Stimulated activated CD8-positive, alpha-beta memory T cell treated with anti-CD3 and anti-CD28 coated beads, Interleukin-7, amount 100 ng/mL, for 1 hour (primary cell): ENCODE results near the gene MUC5AC.
"Not testable (repeated sequence)": the region's sequence is repeated elsewhere in the genome, so short reads cannot be mapped to it uniquely, and the experiment has no call there.

ENCODE experiments used
- DNase-seq, 2 donors: peaks; one replicate each; pipeline ENCODE4 v3.0.0-alpha.2; 2020; ENCODE audit warnings: low read depth in 2 of 2

The MUC5AC gene

GRCh38 chr11:1177771-1178090 is 20.0 kb downstream of the MUC5AC start:
- no peak for DNase-seq

GRCh38 chr11:1178201-1178885 is 20.6 kb downstream of the MUC5AC start:
- DNase-seq = no peak

GRCh38 chr11:1178906-1179305 is 21.2 kb downstream of the MUC5AC start:
- no peak for DNase-seq

GRCh38 chr11:1179641-1180040 is 21.9 kb downstream of the MUC5AC start:
- no peak for DNase-seq

- DNase-seq = no peak
These were observed 22.4 kb downstream of the MUC5AC start for GRCh38 chr11:1180171-1180570.

- DNase-seq = no peak
These were observed 23.2 kb downstream of the MUC5AC start for GRCh38 chr11:1180947-1181391.

- no peak for DNase-seq
These were observed 23.7 kb downstream of the MUC5AC start for GRCh38 chr11:1181420-1181819.

- no peak for DNase-seq
These were observed 24.2 kb downstream of the MUC5AC start for GRCh38 chr11:1181853-1182535.

- not testable (repeated sequence) for DNase-seq
These were observed 26.4 kb downstream of the MUC5AC start for GRCh38 chr11:1184139-1184538.

GRCh38 chr11:1188451-1189130 is 30.8 kb downstream of the MUC5AC start:
- DNase-seq = not testable (repeated sequence)

- not testable (repeated sequence) for DNase-seq
These were observed 32.1 kb downstream of the MUC5AC start for GRCh38 chr11:1189816-1190215.

GRCh38 chr11:1191786-1192470 is 34.2 kb downstream of the MUC5AC start:
- DNase-seq = not testable (repeated sequence)

- no peak for DNase-seq
These were observed 35.1 kb downstream of the MUC5AC start for GRCh38 chr11:1192741-1193325.

GRCh38 chr11:1193326-1194230 is 35.8 kb downstream of the MUC5AC start:
- no peak for DNase-seq

GRCh38 chr11:1194231-1194976 is 36.7 kb downstream of the MUC5AC start:
- DNase-seq = no peak

- DNase-seq = no peak
These were observed 37.4 kb downstream of the MUC5AC start for GRCh38 chr11:1194977-1195681.

GRCh38 chr11:1195682-1196515 is 38.1 kb downstream of the MUC5AC start:
- DNase-seq = no peak

- DNase-seq = no peak
These were observed 39.0 kb downstream of the MUC5AC start for GRCh38 chr11:1196516-1197391.
